Aorta (tissue), 5 donors: ENCODE data around the gene LYPD6B. TPM values are rescaled to one million over a fixed set of nuclear protein-coding genes. Genes with fewer than 3 reads are reported as not detected.

Experiments used
- ATAC-seq: fragments of 200-7000 bp; cut with Tn5 transposase; one replicate; pipeline ENCODE4 v1.9.1; 2022; ENCODE audit warnings: moderate library complexity; ENCODE audit not compliant: low FRiP score
- DNase-seq, 2 donors: peaks; one replicate each; pipeline ENCODE4 v3.0.0-alpha.2; 2020
- H3K27ac ChIP-seq, 2 donors: one replicate each; pipeline ENCODE4 v1.5.1; 2013; ENCODE audit warnings: low read length in 2 of 2, mild to moderate bottlenecking in 2 of 2, moderate library complexity in 2 of 2, control low read depth in 1 of 2, inconsistent platforms in 1 of 2, low read depth in 1 of 2
- H3K27me3 ChIP-seq, 2 donors: one replicate each; pipeline ENCODE4 v1.6.1; 2013; ENCODE audit warnings: control low read depth in 1 of 2, low read length in 1 of 2, mild to moderate bottlenecking in 1 of 2, moderate library complexity in 1 of 2; ENCODE audit not compliant: insufficient read depth in 2 of 2, control insufficient read depth in 1 of 2
- H3K36me3 ChIP-seq, 2 donors: one replicate each; pipeline ENCODE4 v1.6.1; 2013; ENCODE audit warnings: control low read depth in 1 of 2, low read length in 1 of 2, mild to moderate bottlenecking in 1 of 2; ENCODE audit not compliant: insufficient read depth in 2 of 2, control insufficient read depth in 1 of 2
- H3K4me1 ChIP-seq, 2 donors: one replicate each; pipeline ENCODE4 v1.6.1; 2013; ENCODE audit warnings: low read length in 2 of 2, control low read depth in 1 of 2, mild to moderate bottlenecking in 1 of 2, moderate library complexity in 1 of 2; ENCODE audit not compliant: insufficient read depth in 2 of 2, control insufficient read depth in 1 of 2
- H3K4me3 ChIP-seq, 2 donors: one replicate each; pipeline ENCODE4 v1.5.1; 2013; ENCODE audit warnings: low read length in 2 of 2, control low read depth in 1 of 2, mild to moderate bottlenecking in 1 of 2
- H3K9me3 ChIP-seq: one replicate; pipeline ENCODE4 v1.6.1; 2013; ENCODE audit warnings: mild to moderate bottlenecking, low read length; ENCODE audit not compliant: control insufficient read depth
- WGBS, 2 donors: extraction: QIAGEN DNeasy Blood & Tissue Kit; methylation state at CpG; one replicate each; pipeline ENCODE4 v1.1.7; 2013; 5-methylcytosine and 5-hydroxymethylcytosine counted together
- intact Hi-C, 2 donors: fragments of 100-400 bp; cut with DNase I; formaldehyde crosslinking; loops; one replicate each; pipeline versions ENCODE4 v1.14.2 to v1.15.0; 2022
- polyA plus RNA-seq, 2 donors: library from polyadenylated mRNA; stranded (reverse); fragments of 200-250 nt; gene quantifications; one replicate each; pipeline ENCODE4 v1.2.3, GENCODE V29; 2013
- total RNA-seq, 2 donors: library from RNA; stranded (reverse); fragmentation: NEBNext Ultra II Directional; extraction: Animal tissue kit (Norgen Biotek cat#: 25700); gene quantifications; one replicate each; pipeline ENCODE4 v1.2.1, GENCODE V29; 2021
- donor health status: healthy with polysubstance abuse.
- donor health status: Bipolar disorder and iron deficiency.
- donor health status: DM: no; HTN: no; CAD: no.
- donor health status: DM: no; HTN: no; CAD: no.
- donor health status: DM: yes; HTN: yes; CAD: no.

Gene LYPD6B
- total and polyA plus RNA-seq, 4 donors = 0.26 TPM; not detected in 3

DNA sequence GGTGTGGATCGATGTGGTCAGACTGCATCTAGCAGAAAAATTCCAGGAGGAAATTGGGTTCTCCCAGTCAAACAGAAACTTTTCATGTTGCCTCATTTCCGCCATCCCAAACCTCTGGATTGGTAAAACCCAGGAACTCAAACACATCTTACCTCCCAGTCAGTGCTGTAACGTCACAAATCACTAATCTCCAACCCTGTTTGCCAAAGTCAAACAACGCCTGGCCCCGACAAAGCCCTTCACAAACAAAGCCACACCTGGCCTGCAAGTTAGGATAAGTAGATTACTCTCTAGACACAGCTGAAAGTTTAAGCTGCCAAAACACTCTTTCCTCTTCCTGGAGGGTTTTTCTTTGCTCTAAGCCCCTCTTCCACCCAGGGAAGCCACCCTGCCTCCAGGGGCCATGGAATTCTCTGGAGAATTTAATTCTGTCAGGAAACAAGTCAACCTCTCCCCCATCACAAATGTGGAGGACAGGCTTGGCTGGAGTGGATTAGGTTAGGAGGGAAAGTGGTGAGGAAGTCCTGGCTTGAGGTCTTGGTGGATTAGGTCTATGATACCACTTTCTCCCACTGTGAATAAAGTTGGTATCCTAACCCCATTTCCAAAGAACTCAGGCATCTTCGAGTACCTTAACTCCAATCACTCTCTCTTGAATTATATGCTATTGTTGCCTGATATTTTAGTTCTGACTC, 86.7 kb downstream of the LYPD6B start:
- 70 to 73% methylated on average over 6 of the region's 6 CpGs for WGBS, 2 donors
- no peak for ATAC-seq
- intact Hi-C loops = no loop called here

DNA sequence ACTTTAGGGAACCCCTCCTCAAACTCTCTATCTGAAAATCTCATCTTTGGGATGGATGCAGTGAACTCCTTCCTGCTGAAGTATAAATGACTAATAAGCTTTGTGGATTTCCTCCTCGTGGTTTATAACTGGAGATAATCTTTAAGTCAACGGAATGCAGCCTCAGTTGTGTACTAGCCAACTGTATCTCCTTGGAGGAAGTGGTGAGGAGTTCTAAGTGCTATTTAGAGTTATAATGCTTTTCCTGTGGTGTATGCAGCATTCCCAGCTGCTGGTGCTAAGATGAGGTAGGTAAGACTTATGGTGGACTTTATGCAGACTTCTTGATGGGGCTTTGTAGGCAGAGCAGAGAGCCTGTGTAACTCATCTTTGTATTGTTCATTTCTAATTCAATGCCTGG, 90.9 kb downstream of the LYPD6B start:
- H3K36me3 ChIP-seq = no peaks in the 10 kb centered on the region
- intact Hi-C loops = no loop called here

More for the DNA sequence above, 86.7 kb downstream of the LYPD6B start:
- Histone ChIP-seq H3K4me3 (no peak overlapping the region), H3K9me3 (no peaks in the 10 kb centered on the region), H3K36me3 (no peaks in the 10 kb centered on the region), H3K27ac (no peak overlapping the region), H3K27me3 (no peaks in the 10 kb centered on the region), H3K4me1 (no peaks in the 10 kb centered on the region)
- DNase-seq = no peak

DNA sequence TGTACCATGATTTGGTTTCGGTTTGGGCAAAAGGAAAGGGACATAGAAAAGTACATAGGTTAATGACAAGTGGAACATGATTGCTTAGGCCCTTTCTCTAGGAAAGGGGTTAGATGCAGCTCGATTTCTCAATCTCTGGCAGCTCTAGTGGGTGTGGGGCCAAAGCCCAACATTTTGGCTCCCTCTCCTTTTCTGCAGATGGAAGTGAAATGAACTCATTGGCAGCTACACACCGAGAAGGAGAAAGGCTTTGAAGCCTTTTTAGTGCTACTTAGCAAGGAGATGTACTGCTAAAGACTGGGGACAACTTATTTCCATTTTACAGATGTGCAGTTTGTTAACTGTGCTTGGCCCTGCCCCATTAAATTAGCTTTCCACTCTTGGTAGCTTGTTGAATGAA, 93.8 kb downstream of the LYPD6B start:
- 41 to 51% methylated on average over 3 of the region's 3 CpGs for WGBS, 2 donors
- no peak overlapping the region for H3K27ac ChIP-seq
- intact Hi-C loops = no loop called here
- no peaks in the 10 kb centered on the region for H3K9me3 ChIP-seq
- DNase-seq (no peak), ATAC-seq (peak; percentile 59)
- no peaks in the 10 kb centered on the region for H3K4me1 ChIP-seq
- H3K27me3 ChIP-seq = peaks cover 0 to 1% of the 10 kb centered on the region in 2 donors
- H3K36me3 ChIP-seq = no peaks in the 10 kb centered on the region
- no peak overlapping the region for H3K4me3 ChIP-seq

More for the DNA sequence above, 90.9 kb downstream of the LYPD6B start:
- Histone ChIP-seq H3K27ac (no peak overlapping the region), H3K9me3 (no peaks in the 10 kb centered on the region), H3K4me3 (no peak overlapping the region), H3K4me1 (no peaks in the 10 kb centered on the region), H3K27me3 (peaks cover 0 to 1% of the 10 kb centered on the region in 2 donors)
- 75 to 94% methylated on average over 2 of the region's 2 CpGs for WGBS, 2 donors
- ATAC-seq = no peak
- DNase-seq = no peak

DNA sequence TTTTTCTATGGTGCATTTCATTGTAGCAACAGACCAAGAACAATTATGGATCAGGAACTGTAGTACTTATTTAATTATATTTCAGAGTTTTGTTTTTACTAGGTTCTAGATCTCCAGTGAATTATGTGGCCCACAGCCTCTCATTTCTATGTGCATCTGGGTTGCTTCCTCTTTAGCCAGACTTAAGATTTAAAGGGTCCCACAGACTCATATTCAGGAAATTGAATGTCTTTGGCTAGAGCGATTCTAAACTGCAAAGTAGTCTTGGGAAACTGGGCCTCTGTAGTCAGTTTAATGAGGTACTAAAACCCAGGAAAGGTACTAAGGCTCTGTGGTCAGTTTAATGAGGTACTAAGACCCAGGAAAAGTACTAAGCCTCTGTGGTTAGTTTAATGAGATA, 94.4 kb downstream of the LYPD6B start:
- WGBS, 2 donors = 86 to 89% methylated on average over 1 of the region's 1 CpG
- DNase-seq (no peak), ATAC-seq (no peak)
- intact Hi-C loops = no loop called here
- H3K27me3 ChIP-seq = peaks cover 0 to 1% of the 10 kb centered on the region in 2 donors
- no peaks in the 10 kb centered on the region for H3K4me1 ChIP-seq
- H3K27ac ChIP-seq = no peak overlapping the region
- no peaks in the 10 kb centered on the region for H3K9me3 ChIP-seq
- H3K36me3 ChIP-seq = no peaks in the 10 kb centered on the region
- H3K4me3 ChIP-seq = no peak overlapping the region

DNA sequence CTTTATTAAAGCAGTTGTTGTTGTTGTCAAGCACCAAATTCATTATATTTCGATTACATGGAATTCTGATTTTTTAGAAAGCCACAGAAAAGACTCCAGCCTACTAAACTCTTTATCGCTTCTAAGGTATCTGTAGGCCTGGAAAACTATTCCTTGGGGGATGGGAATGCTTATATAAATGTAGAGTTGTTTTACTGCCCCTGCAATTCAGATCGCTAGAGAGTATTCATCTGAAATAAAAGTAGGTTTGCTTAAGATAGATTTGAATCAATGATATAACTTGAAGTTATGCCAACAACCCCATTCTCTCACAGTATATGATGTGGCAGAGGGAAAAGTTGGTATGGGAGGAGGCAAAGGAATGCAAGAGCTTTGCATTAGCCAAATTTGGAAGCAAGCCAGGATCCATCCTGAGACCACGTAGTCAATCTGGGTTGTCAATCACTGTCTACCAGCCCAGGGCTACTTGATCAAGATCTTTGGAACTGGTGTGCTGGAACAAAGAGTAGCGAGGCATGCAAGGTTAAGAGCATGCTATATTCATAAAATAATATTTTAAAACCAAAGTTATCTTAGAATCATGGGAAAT, 95.9 kb downstream of the LYPD6B start:
- no peak overlapping the region for H3K27ac ChIP-seq

DNA sequence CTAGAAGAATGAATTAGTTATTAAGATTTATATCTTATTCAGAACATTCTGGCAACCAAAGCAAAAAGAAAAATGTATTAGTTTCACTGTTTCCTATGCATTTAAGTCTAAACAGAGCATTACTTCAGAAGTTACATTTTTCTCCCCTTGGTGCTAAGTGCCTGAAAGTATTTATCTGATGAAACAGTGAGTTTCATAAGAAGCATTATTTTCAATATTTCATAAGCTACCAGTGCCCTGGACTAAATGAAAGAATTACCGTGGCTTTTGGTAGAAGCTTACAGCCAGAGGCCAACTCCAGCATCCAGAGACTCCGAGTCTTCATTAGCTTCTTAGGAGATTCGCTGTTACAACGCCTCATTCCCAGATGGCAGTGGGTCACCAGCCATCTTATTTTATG, 97.6 kb downstream of the LYPD6B start:
- no peak overlapping the region for H3K4me3 ChIP-seq
- no peak for DNase-seq
- H3K4me1 ChIP-seq = no peaks in the 10 kb centered on the region
- 89% methylated on average over 4 of the region's 4 CpGs for WGBS, 2 donors
- peaks cover 0 to 1% of the 10 kb centered on the region in 2 donors for H3K27me3 ChIP-seq
- H3K36me3 ChIP-seq = no peaks in the 10 kb centered on the region
- ATAC-seq = no peak
- H3K27ac ChIP-seq = no peak overlapping the region
- intact Hi-C loops = no loop called here
- H3K9me3 ChIP-seq = no peaks in the 10 kb centered on the region

More for the DNA sequence above, 95.9 kb downstream of the LYPD6B start:
- no peaks in the 10 kb centered on the region for H3K9me3 ChIP-seq
- DNase-seq = no peak
- H3K4me3 ChIP-seq = no peak overlapping the region
- ATAC-seq = no peak
- H3K27me3 ChIP-seq = peaks cover 0 to 1% of the 10 kb centered on the region in 2 donors
- H3K36me3 ChIP-seq = no peaks in the 10 kb centered on the region
- 48 to 58% methylated on average over 5 of the region's 5 CpGs for WGBS, 2 donors
- intact Hi-C loops = no loop called here
- no peaks in the 10 kb centered on the region for H3K4me1 ChIP-seq

DNA sequence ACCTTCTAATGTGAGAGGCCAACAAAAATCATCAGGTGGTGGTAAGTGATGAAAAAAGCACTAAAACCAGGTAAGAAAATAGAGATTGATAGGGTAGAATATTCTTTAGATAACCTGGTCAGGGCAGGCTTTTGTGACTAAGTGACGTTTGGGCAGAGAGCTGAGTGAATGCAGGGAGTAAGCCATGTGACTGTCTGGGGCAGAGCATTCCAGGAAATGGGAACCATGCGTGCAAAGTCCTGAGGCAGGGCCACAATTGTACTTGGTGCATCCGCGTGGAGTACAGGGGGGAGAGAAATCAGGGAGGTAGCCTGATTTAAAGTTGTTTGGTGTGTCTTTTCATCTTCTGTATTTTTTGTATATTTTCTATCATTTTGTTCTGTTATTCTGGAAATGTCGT, 102.5 kb downstream of the LYPD6B start:
- no peak for ATAC-seq
- Histone ChIP-seq H3K36me3 (no peaks in the 10 kb centered on the region), H3K4me1 (no peaks in the 10 kb centered on the region), H3K27me3 (no peaks in the 10 kb centered on the region), H3K27ac (no peak overlapping the region), H3K9me3 (no peaks in the 10 kb centered on the region), H3K4me3 (no peak overlapping the region)
- intact Hi-C loops = no loop called here
- no peak for DNase-seq
- 65 to 67% methylated on average over 5 of the region's 5 CpGs for WGBS, 2 donors

DNA sequence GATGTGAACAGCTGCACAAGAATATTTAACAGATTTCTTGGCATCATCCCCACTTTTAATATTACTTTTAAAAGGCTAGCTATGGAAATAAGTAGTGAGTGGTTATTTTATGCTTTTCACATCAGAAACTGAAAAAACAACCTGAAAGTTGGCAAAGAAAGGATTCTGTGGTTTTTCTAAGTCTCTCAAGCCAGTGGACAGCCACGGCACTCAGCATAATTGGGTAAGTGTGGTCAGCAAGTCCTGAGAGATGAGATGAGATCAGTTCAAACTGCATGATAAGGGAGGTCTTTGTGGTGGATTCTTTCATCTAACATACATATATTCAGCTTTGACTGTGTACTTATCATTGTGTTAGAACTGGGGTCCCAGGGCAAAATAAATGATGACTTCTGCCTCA, 105.2 kb downstream of the LYPD6B start:
- Histone ChIP-seq H3K9me3 (no peaks in the 10 kb centered on the region), H3K27me3 (no peaks in the 10 kb centered on the region), H3K27ac (no peak overlapping the region), H3K4me3 (no peak overlapping the region), H3K4me1 (no peaks in the 10 kb centered on the region), H3K36me3 (no peaks in the 10 kb centered on the region)
- intact Hi-C loops = no loop called here
- no peak for DNase-seq
- ATAC-seq = no peak
- 9 to 10% methylated on average over 1 of the region's 1 CpG for WGBS, 2 donors
